GM12878 (cell line): ENCODE measurements around the gene RHEBL1. TPM values are rescaled to one million over a fixed set of nuclear protein-coding genes. Genes with fewer than 3 reads are reported as not detected.

Experiments
- ATAC-seq: fragments of 200-7000 bp; cut with Tn5 transposase; 3 replicates; pipeline ENCODE4 v1.9.1; 2020; ENCODE audit warnings: mild to moderate bottlenecking, moderate library complexity
- BruUV-seq: library from RNA; stranded (reverse); fragments of 400-500 nt; replicated peaks from 2 replicates; lab custom pipeline; 2021; lab: Mats Ljungman, UMichigan
- CTCF ChIA-PET: fragments of 300-600 bp; sonication (Branson Sonifier 250); formaldehyde crosslinking; extraction: SDS; loops from one replicate; lab custom pipeline; 2021; ENCODE audit warnings: inconsistent platforms; lab: Yijun Ruan, JAX
- POLR2A ChIA-PET: fragments of 350-600 bp; formaldehyde crosslinking; extraction: SDS; loops from one replicate; lab custom pipeline; 2021; ENCODE audit warnings: inconsistent platforms; lab: Charles Lee
- RAD21 ChIA-PET: fragments of 300-600 bp; sonication (Branson Sonifier 250); formaldehyde crosslinking; loops from one replicate; lab custom pipeline; 2023; ENCODE audit warnings: antibody characterized with exemption; ENCODE audit not compliant: unreplicated experiment; lab: Charles Lee
- SMC1A ChIA-PET: fragments of 300-600 bp; sonication (Branson Sonifier 250); formaldehyde crosslinking; loops from one replicate; lab custom pipeline; 2023; ENCODE audit not compliant: unreplicated experiment, uncharacterized antibody; lab: Charles Lee
- DNase-seq: peaks from one replicate; pipeline ENCODE4 v3.0.0-alpha.2; 2011; ENCODE audit warnings: low read depth, low spot score
- FAIRE-seq: peaks from 3 replicates; lab custom pipeline; 2011; peaks lifted over from hg19 to GRCh38; lab: Jason Lieb, UNC
- H2AFZ ChIP-seq: 2 replicates; pipeline ENCODE4 v1.6.0; 2011; ENCODE audit warnings: low read depth, low read length, control low read depth; ENCODE audit not compliant: control insufficient read depth
- H3K27ac ChIP-seq: 2 replicates; pipeline ENCODE4 v1.5.1; 2011; ENCODE audit warnings: control low read depth; ENCODE audit not compliant: control insufficient read depth, insufficient read depth
- H3K27me3 ChIP-seq, 2 experiments: replicated peaks in 1 of 2; 2 replicates each; pipeline versions ENCODE4 v1.6.0 to v1.6.1; 2011; ENCODE audit warnings: low read length in 1 of 2; ENCODE audit not compliant: control insufficient read depth in 2 of 2, insufficient read depth in 2 of 2
- H3K36me3 ChIP-seq, 2 experiments: 2 replicates each; pipeline ENCODE4 v1.5.1; 2011; ENCODE audit warnings: low read length in 1 of 2; ENCODE audit not compliant: control insufficient read depth in 2 of 2, insufficient read depth in 2 of 2
- H3K4me1 ChIP-seq: 2 replicates; pipeline ENCODE4 v1.6.1; 2011; ENCODE audit warnings: mild to moderate bottlenecking, low read length, moderate library complexity, mixed read lengths; ENCODE audit not compliant: control insufficient read depth, insufficient read depth
- H3K4me2 ChIP-seq: 2 replicates; pipeline ENCODE4 v1.6.0; 2011; ENCODE audit warnings: control low read depth; ENCODE audit not compliant: control insufficient read depth, insufficient read depth
- H3K4me3 ChIP-seq: fragments of 200-600 bp; sonication (generic); 2 replicates; pipeline ENCODE4 v1.5.1; 2016
- H3K79me2 ChIP-seq: 2 replicates; pipeline ENCODE4 v1.6.0; 2011; ENCODE audit warnings: low read length; ENCODE audit not compliant: control insufficient read depth, insufficient read depth
- H3K9ac ChIP-seq: 2 replicates; pipeline ENCODE4 v1.8.0; 2011; ENCODE audit warnings: low read length, control low read depth, mixed read lengths; ENCODE audit not compliant: control insufficient read depth, insufficient read depth
- H3K9me3 ChIP-seq: replicated peaks from 3 replicates; pipeline ENCODE4 v1.5.1; 2011; ENCODE audit warnings: mild to moderate bottlenecking, low read length; ENCODE audit not compliant: control insufficient read depth, insufficient read depth
- H4K20me1 ChIP-seq: 2 replicates; pipeline ENCODE4 v1.6.0; 2011; ENCODE audit not compliant: control insufficient read depth, insufficient read depth
- ASH2L ChIP-seq: fragments of 300-600, 200-600 bp; sonication (generic); IDR thresholded peaks from 2 replicates; pipeline ENCODE4 v1.6.1; 2017; ENCODE audit warnings: low read depth, mild to moderate bottlenecking, borderline replicate concordance
- BACH1 ChIP-seq: fragments of 450-650 bp; IDR thresholded peaks from 2 replicates; pipeline ENCODE4 v1.6.1; 2017; ENCODE audit warnings: mild to moderate bottlenecking, borderline replicate concordance
- BCL3 ChIP-seq: IDR thresholded peaks from 2 replicates; pipeline ENCODE4 v1.6.1; 2011; ENCODE audit warnings: borderline replicate concordance, low read depth, mild to moderate bottlenecking, moderate library complexity, low read length; ENCODE audit not compliant: insufficient read depth, poor library complexity, severe bottlenecking
- E2F4 ChIP-seq: IDR thresholded peaks from 2 replicates; pipeline ENCODE4 v1.6.1; 2012; ENCODE audit warnings: low read depth, low read length, improper control_type of control experiment
- E2F8 ChIP-seq: fragments of 450-650 bp; IDR thresholded peaks from 2 replicates; pipeline ENCODE4 v1.6.1; 2018; ENCODE audit warnings: mild to moderate bottlenecking, low read depth, moderate library complexity; ENCODE audit not compliant: partially characterized antibody
- EP300 ChIP-seq, 2 experiments: fragments of 150-350 bp in 1 of 2; IDR thresholded peaks; 2 replicates each; pipeline ENCODE4 v1.6.1; 2011 to 2012; ENCODE audit warnings: low read depth in 2 of 2, low read length in 2 of 2, borderline replicate concordance in 1 of 2, improper control_type of control experiment in 1 of 2, inconsistent platforms in 1 of 2; ENCODE audit not compliant: control insufficient read depth in 1 of 2
- IRF5 ChIP-seq: fragments of 450-650 bp; IDR thresholded peaks from 2 replicates; pipeline ENCODE4 v1.6.1; 2017; ENCODE audit warnings: borderline replicate concordance
- KLF5 ChIP-seq: fragments of 450-650 bp; IDR thresholded peaks from 2 replicates; pipeline ENCODE4 v1.6.1; 2014; ENCODE audit warnings: mild to moderate bottlenecking; ENCODE audit not compliant: partially characterized antibody
- MEF2B ChIP-seq: fragments of 450-650 bp; IDR thresholded peaks from 2 replicates; pipeline ENCODE4 v1.6.1; 2018; ENCODE audit warnings: mild to moderate bottlenecking, moderate library complexity; ENCODE audit not compliant: partially characterized antibody, poor library complexity, severe bottlenecking
- NR2C2 ChIP-seq: IDR thresholded peaks from 2 replicates; pipeline ENCODE4 v1.6.1; 2011; ENCODE audit warnings: borderline replicate concordance, low read depth; ENCODE audit not compliant: control insufficient read depth, insufficient read length
- RAD51 ChIP-seq: fragments of 450-650 bp; IDR thresholded peaks from 2 replicates; pipeline ENCODE4 v1.6.1; 2016; ENCODE audit warnings: moderate library complexity, mild to moderate bottlenecking, inconsistent platforms
- STAT3 ChIP-seq: IDR thresholded peaks from 2 replicates; pipeline ENCODE4 v1.6.1; 2011; ENCODE audit warnings: low read depth, low read length, improper control_type of control experiment
- TARDBP ChIP-seq: IDR thresholded peaks from 2 replicates; pipeline ENCODE4 v1.6.1; 2016; ENCODE audit warnings: borderline replicate concordance
- WRNIP1 ChIP-seq: IDR thresholded peaks from 2 replicates; pipeline ENCODE4 v1.6.1; 2011; ENCODE audit warnings: low read depth, low read length, improper control_type of control experiment, borderline replicate concordance
- WGBS: methylation state at CpG from one replicate; pipeline ENCODE4 v1.1.6; 2016; ENCODE audit warnings: low lambda C conversion rate; ENCODE audit not compliant: insufficient replicate concordance, insufficient coverage; ENCODE audit errors: missing lambda C conversion rate; 5-methylcytosine and 5-hydroxymethylcytosine counted together
- in situ Hi-C: fragments of 300-500 bp; cut with MboI; formaldehyde crosslinking; loops from 9 replicates; pipeline ENCODE4 v1.14.3; 2018; ENCODE audit warnings: mixed read lengths
- intact Hi-C: fragments of 100-400 bp; cut with micrococcal nuclease; formaldehyde crosslinking; loops from one replicate; pipeline ENCODE4 v1.14.2; 2022; ENCODE audit not compliant: unreplicated experiment
- polyA plus RNA-seq, 11 experiments: library from polyadenylated mRNA; depleted of rRNA in 4 of 11; unstranded in 6 of 11; stranded (reverse) in 5 of 11; fragments of >200 nt; fragmentation: Nextera tagmentation in 4 of 11; fragmentation: Illumina TruSeq in 1 of 11; extraction: Ambion mirVana in 4 of 11; extraction: Trizol in 1 of 11; gene quantifications; 1 replicate in 1 of 11; 2 replicates in 10 of 11; pipeline versions ENCODE4 v1.2.1 to v1.2.3, GENCODE V29; 2011 to 2016; ENCODE audit warnings: inconsistent platforms in 2 of 11, missing spikeins in 2 of 11, low read depth in 1 of 11
- total RNA-seq, 4 experiments: library from RNA; depleted of rRNA in 3 of 4; stranded (reverse); fragments of >200 nt in 3 of 4; fragmentation: Illumina TruSeq in 1 of 4; extraction: Trizol in 1 of 4; gene quantifications; 2 replicates each; pipeline versions ENCODE4 v1.2.1 to v1.2.3, GENCODE V29; 2013 to 2021

Gene RHEBL1
- total and polyA plus RNA-seq, 10 of the 15 experiments (the other 5 are each of a cell fraction or from before 2014, with no cell fraction given): 5.9 to 18.7 (median 12.0) TPM

GRCh38 chr12:49092816-49093406 is 23.1 kb upstream of the RHEBL1 start:
- H3K36me3 ChIP-seq: peaks cover 0 to 3% of the 10 kb centered on the region in 2 experiments; a peak in 2 of 4 replicates
- peaks cover 32 to 45% of the 10 kb centered on the region in 2 experiments for H3K27me3 ChIP-seq
- no peak overlapping the region for H3K9ac ChIP-seq
- H3K79me2 ChIP-seq: no peaks in the 10 kb centered on the region
- H4K20me1 ChIP-seq: no peaks in the 10 kb centered on the region
- intact Hi-C loops: loop anchor here (5.0 kb wide), 1 partner anchor 96 kb away; the partner anchor contains the start of gene DDN
- H3K9me3 ChIP-seq: no peaks in the 10 kb centered on the region
- SMC1A ChIA-PET: interaction anchor here (1.0 to 6.8 kb wide), 8 partner anchors 8 to 241 kb away, joined by 3 to 64 read pairs (median 5); partner anchors contain the start of genes DDN, DDX23 and LMBR1L
- in situ Hi-C loops: no loop called here
- no TSS peak for BruUV-seq
- no peak overlapping the region for H3K4me3 ChIP-seq
- DNase-seq: no peak
- RAD21 ChIA-PET: interaction anchor here (0.6 to 5.9 kb wide), 11 partner anchors 11 to 143 kb away, joined by 3 to 66 read pairs (median 5); partner anchors contain the start of genes DDN, RHEBL1 and TUBA1B
- FAIRE-seq: no peak
- TF ChIP-seq EP300 (IDR thresholded peaks at IDR 0.05; ENCODE audit: borderline replicate concordance in 1 of 2, control insufficient read depth in 1 of 2, low read depth in 2 of 2, low read length in 2 of 2) (no peak), RAD51 (no peak), BACH1 (no peak), TARDBP (no peak), IRF5 (no peak), STAT3 (no peak), WRNIP1 (no peak), KLF5 (no peak), E2F4 (no peak), ASH2L (no peak), MEF2B (no peak), BCL3 (no peak), NR2C2 (no peak), E2F8 (no peak)
- H3K4me2 ChIP-seq: no peak overlapping the region
- H3K4me1 ChIP-seq: peaks cover 3% of the 10 kb centered on the region; the same call in 1 of the 2 replicates
- no peak for ATAC-seq
- 21% methylated on average over 4 of the region's 4 CpGs for WGBS
- CTCF ChIA-PET: interaction anchor here (0.7 to 12.2 kb wide), 18 partner anchors 8 to 143 kb away, joined by 3 to 244 read pairs (median 8); partner anchors contain the start of genes DDN, LMBR1L, RHEBL1 and TUBA1B
- no peak overlapping the region for H3K27ac ChIP-seq
- no peak overlapping the region for H2AFZ ChIP-seq
- POLR2A ChIA-PET: interaction anchor here (0.7 to 3.6 kb wide), 5 partner anchors 15 to 96 kb away, joined by 3 to 11 read pairs (median 7); partner anchors contain the start of genes LMBR1L and TUBA1B
